A549 (cell line): ENCODE measurements around the gene DNAH17. TPM values are rescaled to one million over a fixed set of nuclear protein-coding genes. Genes with fewer than 3 reads are reported as not detected.

Experiments
- ATAC-seq, 2 experiments: fragments of 200-7000 bp in 1 of 2; fragments of >200 bp in 1 of 2; cut with Nextera tagmentation in 1 of 2; cut with Tn5 transposase in 1 of 2; 3 replicates each; pipeline versions ENCODE4 v1.8.0 to v1.9.1; 2018 to 2020; ENCODE audit warnings: mild to moderate bottlenecking in 1 of 2, moderate library complexity in 1 of 2
- CTCF ChIA-PET: fragments of 300-600 bp; sonication (Branson Sonifier 250); formaldehyde crosslinking; extraction: SDS; loops from one replicate; lab custom pipeline; 2021; ENCODE audit warnings: antibody characterized with exemption, inconsistent platforms; lab: Yijun Ruan, JAX
- POLR2A ChIA-PET: fragments of 350-600 bp; formaldehyde crosslinking; extraction: SDS; loops from one replicate; lab custom pipeline; 2021; ENCODE audit warnings: antibody characterized with exemption, inconsistent platforms; lab: Yijun Ruan, JAX
- DNase-seq, 2 experiments: peaks; one replicate each; pipeline versions ENCODE4 v3.0.0 to v3.0.0-alpha.2; 2011 to 2016; ENCODE audit warnings: low read depth in 1 of 2, low spot score in 1 of 2
- FAIRE-seq: peaks from 2 replicates; lab custom pipeline; 2011; peaks lifted over from hg19 to GRCh38; lab: Jason Lieb, UNC
- H3K27ac ChIP-seq, 2 experiments: fragments of >200 bp; sonication (Bioruptor Twin); formaldehyde crosslinking; 3 replicates each; pipeline ENCODE4 v1.5.1; 2016 to 2017
- H3K4me1 ChIP-seq: fragments of >200 bp; sonication (Bioruptor Twin); formaldehyde crosslinking; 3 replicates; pipeline ENCODE4 v1.6.1; 2016
- H3K4me2 ChIP-seq: fragments of >200 bp; sonication (Bioruptor Twin); formaldehyde crosslinking; 3 replicates; pipeline ENCODE4 v1.6.1; 2016
- H3K4me3 ChIP-seq: fragments of >200 bp; sonication (Bioruptor Twin); formaldehyde crosslinking; 3 replicates; pipeline ENCODE4 v1.5.1; 2016
- H3K9me3 ChIP-seq: fragments of >200 bp; sonication (Bioruptor Twin); formaldehyde crosslinking; 3 replicates; pipeline ENCODE4 v1.6.1; 2016
- ATOH8 ChIP-seq: fragments of 250-450 bp; sonication (Bioruptor Pico); IDR thresholded peaks from 2 replicates; pipeline ENCODE4 v1.5.0; 2020; ENCODE audit warnings: low read depth, mild to moderate bottlenecking, moderate library complexity
- BHLHE40 ChIP-seq: IDR thresholded peaks from 2 replicates; pipeline ENCODE4 v1.6.1; 2012; ENCODE audit warnings: low read depth, low read length, inconsistent platforms
- CBX2 ChIP-seq: fragments of 200-600 bp; sonication (generic); IDR thresholded peaks from 2 replicates; pipeline ENCODE4 v1.6.1; 2016; ENCODE audit warnings: low read depth, mild to moderate bottlenecking, borderline replicate concordance
- EP300 ChIP-seq, 2 experiments: fragments of >200 bp; sonication (Bioruptor Twin); formaldehyde crosslinking; IDR thresholded peaks; 2 replicates in 1 of 2; 3 replicates in 1 of 2; pipeline ENCODE4 v1.6.1; 2016 to 2017
- FOSB ChIP-seq: fragments of 250-450 bp; sonication (Bioruptor Pico); IDR thresholded peaks from 2 replicates; pipeline ENCODE4 v1.5.0; 2020; ENCODE audit warnings: mild to moderate bottlenecking, moderate library complexity
- FOSL2 ChIP-seq, 2 experiments: fragments of 450-650 bp in 1 of 2; fragments of >200 bp in 1 of 2; sonication (Bioruptor Twin) in 1 of 2; formaldehyde crosslinking; IDR thresholded peaks; 2 replicates each; pipeline versions ENCODE4 v1.5.0 to v1.6.1; 2016 to 2020; ENCODE audit warnings: mild to moderate bottlenecking in 1 of 2, moderate library complexity in 1 of 2
- GATA3 ChIP-seq: IDR thresholded peaks from 2 replicates; pipeline ENCODE4 v1.6.1; 2012; ENCODE audit warnings: borderline replicate concordance
- HES2 ChIP-seq: fragments of >200 bp; sonication (Bioruptor Twin); formaldehyde crosslinking; IDR thresholded peaks from 2 replicates; pipeline ENCODE4 v1.6.1; 2016
- JUN ChIP-seq, 2 experiments: fragments of >200 bp; sonication (Bioruptor Twin); formaldehyde crosslinking; IDR thresholded peaks; 2 replicates in 1 of 2; 3 replicates in 1 of 2; pipeline ENCODE4 v1.6.1; 2016 to 2017
- MAFK ChIP-seq: fragments of 450-650 bp; IDR thresholded peaks from 2 replicates; pipeline ENCODE4 v1.6.1; 2014; ENCODE audit not compliant: partially characterized antibody
- MAZ ChIP-seq: fragments of 150-350 bp; IDR thresholded peaks from 2 replicates; pipeline ENCODE4 v1.6.1; 2014; ENCODE audit warnings: antibody characterized with exemption, low read depth, low read length, borderline replicate concordance
- NR3C1 ChIP-seq: fragments of >200 bp; sonication (Bioruptor Twin); formaldehyde crosslinking; IDR thresholded peaks from 3 replicates; pipeline ENCODE4 v1.6.1; 2017
- RAD21 ChIP-seq, 2 experiments: fragments of >200 bp in 1 of 2; sonication (Bioruptor Twin) in 1 of 2; formaldehyde crosslinking in 1 of 2; IDR thresholded peaks in 1 of 2; conservative IDR thresholded peaks in 1 of 2; 2 replicates in 1 of 2; 3 replicates in 1 of 2; pipeline ENCODE4 v1.6.1; 2012 to 2018; ENCODE audit warnings: inconsistent platforms in 1 of 2
- TP53 ChIP-seq: fragments of 250-450 bp; sonication (Bioruptor Pico); IDR thresholded peaks from 2 replicates; pipeline ENCODE4 v1.5.0; 2021; ENCODE audit warnings: mild to moderate bottlenecking, moderate library complexity
- ZSCAN20 ChIP-seq: fragments of 250-450 bp; sonication (Bioruptor Pico); IDR thresholded peaks from 2 replicates; pipeline ENCODE4 v1.8.0; 2022; ENCODE audit warnings: mild to moderate bottlenecking, moderate library complexity
- WGBS: methylation state at CpG from one replicate; pipeline ENCODE4 v1.1.6; 2017; ENCODE audit errors: missing lambda C conversion rate; 5-methylcytosine and 5-hydroxymethylcytosine counted together
- polyA plus RNA-seq, 4 experiments: library from polyadenylated mRNA; depleted of rRNA in 3 of 4; stranded (reverse); fragments of >200 nt; fragmentation: RNase III in 1 of 4; extraction: RNeasy Plus Mini Kit Qiagen cat#74134 plus additional on column Dnase treatment in 1 of 4; gene quantifications; 2 replicates in 3 of 4; 3 replicates in 1 of 4; pipeline ENCODE4 v1.2.3, GENCODE V29; 2011 to 2017
- TF ChIP-seq, protein P1 (sequence below): fragments of 450-650 bp; IDR thresholded peaks from 2 replicates; pipeline ENCODE4 v1.6.1; 2014; ENCODE audit warnings: antibody characterized with exemption

Gene DNAH17
- polyA plus RNA-seq, 2 of the 4 experiments (the other 2 are of a cell fraction) = 0.21 to 0.26 TPM

DNA sequence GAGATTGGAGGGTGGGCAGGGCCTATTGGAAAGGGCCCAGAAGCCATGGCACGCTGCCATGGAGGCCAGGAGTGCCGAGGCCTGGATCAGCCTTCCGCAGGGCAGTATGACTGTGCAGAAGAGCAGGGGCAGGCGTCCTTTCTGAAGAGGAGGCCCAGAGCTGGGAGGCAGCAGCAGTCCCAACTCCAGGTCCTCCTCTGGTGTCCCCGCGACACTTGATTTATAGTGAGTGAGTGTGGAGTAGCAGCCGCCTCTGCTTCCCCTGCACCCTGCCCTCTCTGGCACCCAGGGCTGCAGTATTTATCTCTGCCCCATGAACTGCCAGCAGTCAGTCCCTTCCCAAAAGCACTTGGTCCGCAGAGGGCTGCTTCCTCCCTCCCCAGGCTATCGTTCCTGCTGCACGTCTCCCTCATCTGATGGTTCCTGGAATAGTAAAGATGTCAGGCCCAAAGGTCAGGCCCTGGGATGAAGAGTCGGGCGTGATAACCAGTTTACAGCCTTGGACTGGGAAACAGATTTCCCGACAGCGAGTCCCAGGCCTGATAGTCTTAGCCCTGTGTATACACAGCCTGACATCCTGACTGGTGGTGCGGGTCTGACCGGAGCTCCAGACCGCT, 165.8 kb downstream of the DNAH17 start:
- Histone ChIP-seq H3K4me2 (no peak overlapping the region), H3K4me3 (no peak overlapping the region), H3K9me3 (no peaks in the 10 kb centered on the region), H3K4me1 (peaks cover 30% of the 10 kb centered on the region), H3K27ac (peak overlapping the region in 1 of 2 experiments; percentile 17; a peak in 1 of 6 replicates)
- ChIA-PET POLR2A (interaction anchor here (0.7 kb wide), 1 partner anchor 39 kb away, joined by 7 read pairs; no protein-coding TSS in a partner anchor), CTCF (interaction anchor here (1.1 to 1.8 kb wide), 4 partner anchors 21 to 51 kb away, joined by 4 to 14 read pairs (median 5); no protein-coding TSS in a partner anchor)
- WGBS = 87% methylated on average over 17 of the region's 17 CpGs
- no peak for FAIRE-seq
- no peak for TF ChIP-seq HES2
- no peak for TF ChIP-seq ZSCAN20 (CRISPR knock-in tag)
- no peak for TF ChIP-seq JUN (IDR thresholded peaks at IDR 0.05)
- TF ChIP-seq, protein P1, sequence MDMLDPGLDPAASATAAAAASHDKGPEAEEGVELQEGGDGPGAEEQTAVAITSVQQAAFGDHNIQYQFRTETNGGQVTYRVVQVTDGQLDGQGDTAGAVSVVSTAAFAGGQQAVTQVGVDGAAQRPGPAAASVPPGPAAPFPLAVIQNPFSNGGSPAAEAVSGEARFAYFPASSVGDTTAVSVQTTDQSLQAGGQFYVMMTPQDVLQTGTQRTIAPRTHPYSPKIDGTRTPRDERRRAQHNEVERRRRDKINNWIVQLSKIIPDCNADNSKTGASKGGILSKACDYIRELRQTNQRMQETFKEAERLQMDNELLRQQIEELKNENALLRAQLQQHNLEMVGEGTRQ = no peak
- TF ChIP-seq BHLHE40 = no peak
- TF ChIP-seq ATOH8 = no peak
- no peak for TF ChIP-seq NR3C1
- no peak for TF ChIP-seq TP53
- TF ChIP-seq FOSL2 (IDR thresholded peaks at IDR 0.05) = no peak
- TF ChIP-seq FOSL2 (CRISPR knock-in tag; IDR thresholded peaks at IDR 0.05) = no peak
- DNase-seq = no peak
- no peak; a peak in 1 of 6 replicates for ATAC-seq

- DNase-seq = peak in 1 of 2 experiments; percentile 53
- Histone ChIP-seq H3K4me2 (peak overlapping the region; percentile 61), H3K9me3 (no peaks in the 10 kb centered on the region), H3K4me1 (peaks cover 30% of the 10 kb centered on the region), H3K4me3 (no peak overlapping the region), H3K27ac (peak overlapping the region in 1 of 2 experiments; percentile 50; a peak in 2 of 6 replicates)
- FAIRE-seq = peak; percentile 46
- ChIA-PET CTCF (interaction anchor here (0.6 kb wide), 1 partner anchor 333 kb away, joined by 3 read pairs; no protein-coding TSS in a partner anchor), POLR2A (no interaction called here)
- 41% methylated on average over 12 of the region's 12 CpGs for WGBS
- TF ChIP-seq GATA3 = peak; percentile 15; the same call in 1 of the 2 replicates
- TF ChIP-seq EP300 (IDR thresholded peaks at IDR 0.05) = no peak
- ATAC-seq = peak in 1 of 2 experiments; percentile 10; a peak in 1 of 6 replicates
Observed at GRCh38 chr17:78409191-78409928, 167.8 kb downstream of the DNAH17 start.

- peaks cover 30% of the 10 kb centered on the region for H3K4me1 ChIP-seq
- no peak for TF ChIP-seq ATOH8
- TF ChIP-seq MAFK = no peak
- no peak for TF ChIP-seq CBX2
- no peak for TF ChIP-seq GATA3
- TF ChIP-seq MAZ = no peak
- TF ChIP-seq FOSB = no peak
- TF ChIP-seq RAD21 (conservative IDR thresholded peaks at IDR 0.05 in 1 of 2, IDR thresholded peaks at IDR 0.05 in 1 of 2) = no peak
- TF ChIP-seq, all 56 proteins: peak for 0
- Histone ChIP-seq H3K4me2 (peak overlapping the region; percentile 61), H3K4me3 (no peak overlapping the region), H3K9me3 (no peaks in the 10 kb centered on the region), H3K27ac (peak overlapping the region in 1 of 2 experiments; percentile 50; a peak in 2 of 6 replicates)
- POLR2A ChIA-PET = no interaction called here
- 88% methylated on average over 23 of the region's 23 CpGs for WGBS
- no peak for FAIRE-seq
- ATAC-seq = no peak
- no peak for DNase-seq
- CTCF ChIA-PET = no interaction called here
Observed at GRCh38 chr17:78408476-78409050, 168.6 kb downstream of the DNAH17 start.
